NCI-H187 treated with DMSO at 0.1 percent for 48 hours (cell line): Measurements from ENCODE around the gene TIMM44.
A peak's percentile ranks its signal among the peaks of the same experiment; 100 is the strongest.
"Not testable (repeated sequence)": the region's sequence is repeated elsewhere in the genome, so short reads cannot be mapped to it uniquely, and the experiment has no call there.

Source experiments
- DNase-seq: peaks from one replicate; lab custom pipeline; 2025; lab: John Stamatoyannopoulos, UW

The TIMM44 gene

DNA sequence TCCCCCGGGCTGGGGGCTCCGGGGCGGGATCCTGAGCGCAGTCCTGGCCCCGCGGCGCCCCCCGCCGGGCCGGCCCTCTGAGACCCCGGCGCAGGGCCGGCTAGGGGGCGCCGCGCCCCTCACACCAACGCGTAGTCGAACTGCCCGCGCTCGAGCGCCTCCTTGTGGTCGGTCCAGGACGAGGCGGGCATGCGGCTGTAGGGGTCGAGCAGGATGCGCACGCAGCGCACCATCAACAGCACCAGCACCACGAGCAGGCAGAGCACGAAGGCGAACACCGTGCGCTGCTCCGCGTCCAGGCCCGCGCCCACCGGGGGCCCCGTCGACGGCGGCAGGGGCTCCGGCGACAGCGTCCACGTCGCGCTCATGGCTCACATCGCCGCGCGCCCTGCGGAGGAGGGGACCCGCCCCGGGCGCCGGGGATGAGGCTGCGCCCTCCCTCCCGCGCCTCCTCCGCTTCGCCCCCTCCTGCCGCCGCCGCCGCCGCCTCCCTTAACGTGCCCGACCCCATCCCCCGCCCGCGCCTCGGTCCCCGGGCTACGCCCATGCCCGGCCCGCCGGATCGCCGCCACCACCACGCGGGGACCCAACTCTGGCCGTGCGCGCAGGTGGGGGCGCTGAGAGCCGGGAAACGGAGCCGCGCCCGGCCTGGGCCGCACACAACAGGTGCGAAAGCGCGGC is 18.2 kb downstream of the TIMM44 start:
- no peak for DNase-seq

DNA sequence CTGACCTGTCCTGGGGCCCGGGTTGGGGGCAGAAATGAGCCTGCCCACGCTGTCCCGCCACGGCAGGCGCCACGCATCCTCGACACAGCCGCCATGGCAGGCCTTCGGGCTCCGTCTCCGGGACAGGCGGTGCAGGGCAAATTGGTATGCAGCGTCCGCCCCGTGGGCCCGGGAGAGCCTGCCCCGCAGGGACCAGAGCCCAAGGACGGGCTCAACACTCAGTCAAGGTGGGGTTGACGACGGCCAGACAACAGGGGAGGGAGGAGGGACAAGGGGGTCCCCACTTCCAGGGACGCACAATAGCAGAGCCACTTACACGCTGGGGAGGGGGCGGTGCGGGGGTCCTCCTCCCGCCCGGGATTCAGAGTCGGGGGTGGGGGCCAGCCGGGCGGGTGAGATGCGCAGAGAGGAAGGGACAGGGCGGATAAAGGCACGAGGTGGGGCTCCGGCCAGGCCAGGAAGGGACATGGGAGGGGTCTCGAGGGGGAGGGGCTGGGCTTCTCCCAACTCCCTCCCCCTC is 18.8 kb downstream of the TIMM44 start:
- DNase-seq, result no peak

DNA sequence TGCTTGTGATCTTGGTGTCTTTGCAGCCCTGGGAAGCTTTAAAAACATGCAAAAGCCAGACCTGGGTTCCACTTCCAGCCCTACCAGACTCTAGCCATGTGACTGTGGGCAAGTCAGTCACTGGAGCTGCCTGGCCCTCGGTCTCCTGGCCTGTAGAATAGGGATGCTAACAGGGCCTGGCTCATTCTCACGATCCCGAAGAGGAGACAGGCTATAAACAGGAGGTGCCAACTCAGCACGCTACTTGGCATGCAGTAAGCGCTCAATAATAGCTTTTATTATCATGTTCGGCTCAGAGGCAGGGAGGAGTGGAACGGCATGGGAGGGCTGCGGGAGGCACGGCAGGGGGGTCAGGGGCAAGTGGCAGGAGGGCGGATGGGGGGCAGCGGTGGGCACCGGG is 19.2 kb downstream of the TIMM44 start:
- no peak for DNase-seq

DNA sequence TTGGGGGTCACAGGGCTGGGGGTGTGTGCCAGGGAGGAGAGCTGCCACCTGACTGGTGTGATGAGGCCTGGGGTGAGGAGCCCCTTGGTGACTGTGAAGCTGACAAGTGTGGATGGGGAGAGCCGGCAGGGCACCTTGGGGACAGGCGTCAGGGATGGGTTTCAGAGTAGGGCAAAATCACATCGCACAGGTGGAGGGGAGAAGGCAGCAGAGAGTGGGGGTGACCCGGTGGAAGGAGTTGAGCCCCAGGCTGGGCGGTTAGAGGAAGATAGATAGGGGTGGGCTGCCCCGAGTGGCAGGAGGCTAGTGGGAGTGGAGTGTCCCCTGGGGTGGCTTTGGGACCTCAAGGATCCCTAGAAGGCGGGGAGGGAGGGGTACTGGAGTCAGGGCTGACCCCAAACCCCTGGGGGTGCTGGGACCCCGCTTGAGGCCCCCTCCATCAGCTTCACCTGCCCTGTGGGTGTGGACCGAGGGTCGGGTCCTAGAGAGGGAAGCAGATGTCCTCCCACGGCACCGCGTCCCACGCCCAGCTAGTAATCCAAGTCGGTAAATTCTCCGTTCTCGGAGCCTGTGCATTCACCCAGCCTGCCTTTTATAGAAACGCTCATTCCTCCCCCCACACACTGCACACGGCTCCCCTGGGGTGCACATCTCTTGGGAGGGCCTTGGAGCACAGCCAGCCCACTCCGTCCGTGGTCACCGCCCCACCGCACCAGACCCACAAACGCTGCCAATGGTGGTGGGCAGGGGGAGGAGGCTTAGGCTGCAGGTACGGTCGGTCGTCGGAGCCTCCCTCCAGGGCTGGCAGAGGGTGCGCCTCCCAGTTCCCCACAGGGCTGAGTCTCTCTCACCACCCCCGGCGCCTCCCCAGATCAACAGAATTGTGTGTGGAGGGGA is 19.9 kb downstream of the TIMM44 start:
- DNase-seq, result no peak

DNA sequence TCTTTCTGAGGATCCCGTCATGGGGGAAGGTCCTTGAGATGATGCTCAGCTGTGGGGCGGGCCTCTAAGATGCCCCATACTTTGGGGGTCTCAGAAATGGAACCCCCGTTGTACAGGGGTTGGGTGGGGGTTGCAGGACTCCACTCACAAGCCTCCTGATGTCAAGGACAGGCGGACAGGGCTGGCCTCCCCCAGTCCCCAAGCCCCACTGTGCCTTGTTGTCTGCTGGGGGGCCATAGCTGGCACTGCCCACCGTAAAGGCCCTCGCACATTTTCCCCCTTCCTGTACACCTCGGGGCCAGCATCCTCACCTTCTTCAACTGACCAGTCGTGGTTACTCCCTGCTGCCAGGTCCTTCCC is 20.6 kb downstream of the TIMM44 start:
- DNase-seq, result no peak

DNA sequence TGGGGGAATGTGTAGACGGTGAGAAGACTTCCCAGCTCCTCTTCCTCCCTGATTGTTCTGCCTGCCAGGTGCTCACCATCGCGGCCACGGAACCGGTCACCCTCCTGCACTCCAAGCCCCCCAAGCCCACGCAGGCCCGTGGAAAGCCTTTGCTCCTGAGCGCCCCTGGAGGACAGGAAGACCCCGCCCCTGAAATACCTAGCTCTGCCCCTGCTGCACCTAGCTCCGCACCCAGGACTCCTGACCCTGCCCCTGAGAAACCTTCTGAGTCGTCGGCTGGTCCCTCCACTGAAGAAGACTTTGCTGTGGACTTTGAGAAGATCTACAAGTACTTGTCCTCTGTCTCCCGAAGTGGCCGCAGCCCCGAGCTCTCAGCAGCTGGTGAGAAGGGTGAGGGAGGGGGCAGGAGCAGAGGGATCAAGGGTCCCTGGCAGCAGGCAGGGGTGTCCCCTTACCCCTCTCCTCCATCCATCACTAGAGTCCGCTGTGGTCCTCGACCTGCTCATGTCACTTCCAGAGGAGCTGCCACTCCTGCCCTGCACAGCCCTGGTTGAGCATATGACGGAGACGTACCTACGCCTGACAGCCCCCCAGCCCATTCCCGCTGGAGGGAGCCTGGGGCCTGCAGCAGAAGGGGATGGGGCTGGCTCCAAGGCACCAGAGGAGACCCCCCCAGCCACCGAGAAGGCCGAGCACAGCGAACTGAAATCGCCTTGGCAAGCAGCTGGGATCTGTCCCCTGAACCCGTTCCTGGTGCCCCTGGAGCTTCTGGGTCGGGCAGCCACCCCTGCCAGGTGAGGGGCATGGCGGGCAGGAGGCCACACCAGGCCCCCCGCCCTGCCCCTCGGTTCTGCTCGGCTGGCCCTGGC is 21.3 kb downstream of the TIMM44 start:
- no peak for DNase-seq

DNA sequence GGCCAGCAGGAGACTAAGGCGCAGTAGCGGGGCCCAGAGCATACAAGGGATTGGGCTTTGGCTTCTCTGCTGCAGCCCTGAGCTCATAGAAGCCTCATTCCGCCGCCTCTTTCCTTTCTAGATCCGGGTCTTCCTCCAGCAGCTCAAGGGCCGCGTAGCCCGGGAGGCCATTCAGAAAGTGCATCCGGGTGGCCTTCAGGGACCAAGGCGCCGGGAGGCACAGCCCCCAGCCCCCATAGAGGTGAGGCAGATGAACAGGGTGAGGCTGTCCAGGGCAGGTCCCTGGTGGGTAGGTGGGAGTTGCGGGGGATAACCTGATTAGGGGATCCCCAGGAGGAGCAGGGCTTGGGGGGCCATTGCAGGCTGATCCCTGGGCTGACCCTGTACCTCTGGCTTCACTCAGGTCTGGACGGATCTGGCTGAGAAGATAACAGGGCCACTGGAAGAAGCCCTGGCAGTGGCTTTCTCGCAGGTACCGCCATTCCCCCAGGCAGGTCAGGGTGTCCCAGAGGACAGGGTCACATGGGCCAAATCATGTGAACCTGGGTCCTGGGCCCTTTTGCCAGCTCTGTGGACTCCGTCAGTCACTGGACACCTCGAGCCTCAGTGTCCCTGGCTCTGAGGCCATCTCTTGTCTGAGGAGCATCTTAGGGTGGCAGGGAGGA is 22.0 kb downstream of the TIMM44 start:
- DNase-seq, result no peak

DNA sequence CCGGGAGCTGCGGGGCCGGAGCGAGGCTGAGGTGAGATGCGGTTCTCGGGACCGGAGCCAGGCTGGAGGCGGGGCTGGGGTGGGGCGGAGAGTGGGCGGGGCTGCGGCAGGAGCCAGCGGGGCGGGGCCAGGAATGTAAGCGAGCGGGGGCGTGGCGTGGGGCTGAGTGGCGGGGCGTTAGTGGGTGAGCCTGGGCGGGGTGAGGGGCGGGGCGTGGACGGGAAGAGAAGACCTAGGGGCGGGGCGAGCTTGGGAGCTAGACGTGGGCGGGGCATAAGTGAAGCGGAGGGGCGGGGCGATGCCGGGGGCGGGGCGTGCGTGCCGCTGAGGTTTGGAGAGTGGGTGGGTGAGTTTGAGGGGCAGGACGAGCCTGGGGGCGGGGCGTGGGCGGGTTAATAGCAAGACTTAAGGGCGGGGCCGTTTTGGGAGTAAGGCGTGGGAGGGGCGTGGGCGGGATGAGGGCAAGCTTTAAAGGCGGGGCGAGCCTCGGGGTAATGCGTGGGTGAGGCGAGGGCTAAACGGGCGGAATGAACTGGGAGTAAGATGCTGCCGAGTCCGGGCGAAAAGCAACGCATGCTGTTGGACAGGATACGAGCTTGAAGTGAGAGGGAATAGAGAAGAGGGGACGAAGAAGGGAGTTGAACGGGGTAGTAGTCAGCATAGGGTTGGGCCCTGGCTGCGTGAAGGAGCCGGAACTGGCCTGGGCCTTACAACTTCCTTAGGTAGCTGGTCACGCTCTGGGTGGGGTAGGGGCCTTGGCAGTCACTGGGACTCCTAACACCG is 22.8 kb downstream of the TIMM44 start:
- peak; percentile 66 for DNase-seq

DNA sequence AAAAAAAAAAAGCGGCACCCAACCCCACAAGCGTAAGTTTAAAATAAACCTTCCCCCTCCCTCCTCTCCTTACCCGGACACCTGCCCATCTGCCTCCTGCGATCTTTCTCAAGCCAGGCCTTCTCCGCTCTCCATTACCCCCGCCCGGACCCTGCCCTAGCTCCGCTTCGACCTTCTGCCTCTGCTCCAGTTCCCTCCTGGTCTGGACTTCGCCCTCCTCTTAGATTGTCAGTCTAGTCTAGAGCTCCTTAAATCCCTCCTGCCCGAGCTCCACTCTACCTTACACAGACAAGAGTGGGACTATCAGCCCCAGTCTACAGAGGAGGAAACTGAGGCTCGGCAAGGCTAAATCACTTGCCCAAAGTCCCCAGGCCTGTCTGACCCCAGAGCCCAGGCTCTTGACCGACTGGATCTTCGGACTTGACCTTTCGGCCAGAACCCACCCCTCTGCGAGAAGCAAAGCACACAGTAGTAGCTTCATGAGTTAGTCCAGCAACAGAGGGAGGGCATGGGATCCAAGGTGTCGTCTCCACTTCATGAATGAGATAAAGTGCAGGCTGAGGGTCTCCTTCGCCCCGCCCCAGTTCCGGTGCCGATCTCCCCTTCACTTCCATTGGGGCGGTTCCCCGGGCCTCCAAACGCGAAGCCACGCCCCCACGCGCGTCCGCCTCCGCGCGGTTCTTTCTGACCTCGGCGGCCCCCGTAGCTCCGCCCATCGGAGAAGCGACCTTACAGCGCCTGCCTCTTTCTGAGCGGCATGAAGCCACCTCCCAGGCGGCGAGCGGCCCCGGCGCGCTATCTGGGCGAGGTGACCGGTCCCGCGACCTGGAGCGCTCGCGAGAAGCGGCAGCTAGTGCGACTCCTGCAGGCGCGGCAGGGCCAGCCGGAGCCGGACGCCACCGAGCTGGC is 23.6 kb downstream of the TIMM44 start, which contains the start of gene SNAPC2:
Gene SNAPC2, plus strand, starts transcription at position 729 of the 909 bp plus-strand sequence. Its CDS starts 29 bp downstream, at position 758.
- peak; percentile 22 for DNase-seq

DNA sequence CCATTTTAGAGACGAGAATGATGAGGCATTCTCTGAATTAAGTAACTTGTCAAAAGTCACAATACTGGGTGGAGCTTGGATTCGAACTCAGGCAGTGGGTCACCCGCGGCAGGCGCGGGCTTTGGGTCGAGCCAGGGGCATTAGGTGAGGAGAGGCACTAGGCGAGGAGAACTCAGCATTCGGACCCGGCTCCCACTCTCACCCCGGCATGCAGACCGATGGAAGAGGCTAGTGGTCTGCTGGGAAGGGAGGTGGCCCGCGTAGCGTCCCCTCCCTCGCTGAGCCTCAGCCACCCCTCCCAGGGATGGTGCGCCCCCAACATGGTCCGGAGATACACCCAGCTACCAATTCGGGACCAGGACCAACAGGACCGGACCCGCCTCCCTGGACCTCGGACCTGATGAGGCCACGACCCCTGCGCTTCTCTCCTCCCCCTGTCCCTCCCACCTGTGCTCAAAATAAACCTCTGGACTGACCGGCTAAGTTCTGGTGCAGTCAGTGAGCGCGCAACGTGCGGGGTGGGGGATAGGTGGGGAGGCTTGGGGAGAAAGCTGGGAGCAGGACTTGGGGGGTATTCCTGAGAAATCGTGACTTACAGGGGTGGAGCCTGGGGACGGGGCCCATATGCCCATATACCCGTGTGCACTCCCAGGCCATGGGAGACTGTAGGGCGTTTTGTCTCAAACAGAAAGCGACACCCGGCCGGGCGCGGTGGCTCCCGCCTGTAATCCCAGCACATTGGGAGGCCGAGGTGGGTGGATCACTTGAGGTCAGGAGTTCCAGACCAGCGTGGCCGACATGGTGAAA is 24.6 kb downstream of the TIMM44 start:
- no peak for DNase-seq

DNA sequence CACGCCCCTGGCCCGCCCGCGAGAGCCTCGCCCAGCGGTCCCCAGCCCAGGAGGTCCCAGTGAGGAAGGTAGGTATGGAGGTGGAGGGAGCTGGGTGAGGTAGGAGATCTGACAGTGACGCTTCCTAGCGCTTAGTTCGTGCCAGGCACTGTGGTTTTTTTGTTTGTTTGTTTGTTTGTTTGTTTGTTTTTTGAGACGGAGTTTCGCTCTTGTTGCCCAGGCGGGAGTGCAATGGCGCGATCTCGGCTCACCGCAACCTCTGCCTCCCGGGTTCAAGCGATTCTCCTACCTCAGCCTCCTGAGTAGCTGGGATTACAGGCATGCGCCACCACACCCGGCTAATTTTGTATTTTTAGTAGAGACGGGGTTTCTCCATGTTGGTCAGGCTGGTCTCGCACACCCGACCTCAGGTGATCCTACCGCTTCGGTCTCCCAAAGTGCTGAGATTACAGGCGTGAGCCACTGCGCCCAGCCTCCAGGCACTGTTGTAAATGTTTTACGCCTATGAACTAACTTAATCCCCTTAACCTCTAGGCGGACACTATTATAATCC is 25.3 kb downstream of the TIMM44 start:
- not testable (repeated sequence) for DNase-seq

DNA sequence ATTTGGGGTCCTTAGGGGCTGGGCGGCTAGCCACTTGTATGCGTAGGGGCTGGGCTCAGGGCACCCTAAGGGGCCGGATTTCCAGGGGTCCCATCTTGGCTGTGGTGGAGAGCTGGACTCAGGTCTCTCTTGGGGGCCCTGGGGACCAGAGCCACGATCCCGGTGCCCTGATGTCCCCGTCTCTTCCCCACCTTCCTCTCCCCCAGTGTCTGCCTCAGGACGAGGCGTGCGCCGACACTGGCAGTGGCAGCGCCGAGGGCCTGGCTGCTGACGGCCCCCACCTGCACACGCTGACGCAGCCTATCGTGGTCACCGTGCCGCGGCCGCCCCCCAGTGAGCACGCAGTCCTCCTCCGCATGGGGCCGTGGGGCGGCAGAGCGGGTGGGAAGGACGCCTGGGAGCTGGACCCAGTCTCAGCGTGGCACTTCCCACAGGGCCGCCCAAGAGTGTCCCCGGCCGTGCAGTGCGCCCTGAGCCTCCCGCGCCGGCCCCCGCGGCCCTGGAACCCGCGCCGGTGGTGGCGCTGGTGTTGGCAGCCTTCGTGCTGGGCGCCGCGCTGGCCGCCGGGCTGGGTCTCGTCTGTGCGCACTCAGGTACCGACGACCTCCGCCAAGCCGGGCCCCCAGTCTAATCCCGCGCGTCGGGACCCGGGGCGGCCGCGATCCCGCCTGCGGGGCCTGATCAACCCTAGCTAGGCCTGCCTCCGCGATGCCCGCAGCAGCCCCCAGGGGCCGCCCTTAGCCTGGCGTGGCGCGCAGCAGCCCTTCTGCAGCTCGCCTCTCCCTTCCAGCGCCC is 26.0 kb downstream of the TIMM44 start:
- DNase-seq, result no peak

DNA sequence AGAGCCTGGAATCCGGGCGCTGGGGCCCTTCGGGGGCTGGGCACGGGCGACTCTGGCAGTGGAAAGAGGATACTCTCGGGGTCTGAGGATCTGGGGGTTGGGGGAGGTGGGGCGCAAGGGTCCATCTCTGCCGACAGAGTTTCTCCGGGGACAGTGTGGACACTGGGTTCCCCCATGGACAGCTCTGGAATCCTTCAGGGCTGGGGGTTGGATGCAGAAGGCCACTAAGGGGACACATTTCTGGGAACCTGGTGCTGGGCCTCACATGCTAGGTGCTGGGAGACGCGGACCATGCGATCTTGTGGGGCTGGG is 26.6 kb downstream of the TIMM44 start:
- no peak for DNase-seq

DNA sequence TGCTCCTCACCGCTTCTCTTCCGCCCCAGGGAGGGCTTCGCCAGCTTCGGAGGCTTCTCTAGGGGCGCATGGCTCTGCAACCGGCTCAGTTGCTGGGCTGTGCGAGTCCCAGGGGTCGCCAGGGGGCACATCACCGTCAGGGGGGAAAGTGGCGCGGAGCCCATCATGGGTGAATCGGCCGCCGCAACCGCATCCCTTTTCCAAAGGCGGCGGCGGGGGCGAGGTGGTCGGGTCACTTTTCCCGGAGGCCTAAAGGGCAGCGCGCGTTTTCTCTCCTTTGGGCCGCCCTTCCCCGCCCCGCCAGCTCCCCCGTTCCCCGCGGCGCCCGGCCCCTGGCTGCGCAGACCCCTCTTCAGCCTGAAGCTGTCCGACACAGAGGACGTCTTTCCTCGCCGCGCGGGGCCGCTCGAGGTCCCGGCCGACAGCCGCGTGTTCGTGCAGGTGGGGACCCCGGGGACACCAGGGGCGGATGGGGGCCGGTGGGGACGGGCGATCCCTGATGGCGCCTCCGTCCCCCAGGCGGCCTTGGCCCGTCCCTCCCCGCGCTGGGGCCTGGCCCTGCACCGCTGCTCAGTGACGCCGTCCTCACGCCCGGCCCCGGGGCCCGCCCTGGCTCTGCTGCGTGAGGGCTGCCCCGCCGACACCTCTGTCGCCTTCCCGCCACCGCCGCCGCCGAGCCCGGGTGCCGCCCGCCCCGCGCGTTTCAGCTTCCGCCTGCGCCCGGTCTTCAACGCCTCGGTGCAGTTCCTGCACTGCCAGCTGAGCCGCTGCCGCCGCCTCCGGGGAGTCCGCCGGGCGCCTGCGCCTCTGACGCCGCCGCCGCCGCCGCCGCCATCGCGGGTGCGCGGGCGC is 27.1 kb downstream of the TIMM44 start:
- no peak for DNase-seq

DNA sequence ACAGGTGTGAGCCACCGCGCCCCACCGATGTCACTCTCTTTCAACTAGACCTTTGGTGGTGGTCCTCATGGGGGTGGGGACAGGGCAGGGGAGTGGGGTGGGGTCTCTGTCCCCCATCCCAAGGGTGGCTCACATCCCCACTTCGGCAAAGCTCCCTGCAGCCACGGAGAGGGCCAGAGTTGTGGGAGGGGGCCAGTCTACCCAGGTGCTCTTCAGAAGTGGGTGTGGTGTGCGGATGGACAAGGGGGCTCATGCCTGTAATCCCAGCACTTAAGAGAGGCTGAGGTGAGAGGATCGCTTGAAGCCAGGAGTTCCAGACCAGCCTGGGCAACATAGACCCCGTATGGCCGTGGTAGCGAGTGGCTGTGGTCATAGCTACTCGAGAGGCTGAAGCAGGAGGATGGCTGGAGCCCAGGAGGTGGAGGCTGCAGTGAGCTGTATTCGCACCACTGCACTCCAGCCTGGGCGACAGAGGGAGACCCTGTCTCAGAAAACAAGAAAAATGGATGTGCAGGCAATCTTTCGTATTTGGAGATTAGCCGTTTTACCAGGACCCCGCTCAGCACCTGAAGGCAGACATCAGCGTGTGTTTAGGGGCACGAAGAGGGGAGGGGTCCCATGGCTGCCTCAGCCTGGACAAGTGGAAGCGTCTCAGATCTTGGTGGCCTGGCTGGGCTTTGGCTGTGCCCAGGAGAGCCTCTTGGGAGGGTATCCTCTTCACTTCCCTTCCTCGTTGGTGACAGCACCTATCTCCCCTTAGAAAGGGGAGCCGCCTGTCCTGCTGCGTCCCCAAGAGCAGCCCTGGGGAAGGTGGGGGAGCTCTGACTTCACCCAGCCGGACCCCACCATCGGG is 28.0 kb downstream of the TIMM44 start:
- DNase-seq, result no peak

DNA sequence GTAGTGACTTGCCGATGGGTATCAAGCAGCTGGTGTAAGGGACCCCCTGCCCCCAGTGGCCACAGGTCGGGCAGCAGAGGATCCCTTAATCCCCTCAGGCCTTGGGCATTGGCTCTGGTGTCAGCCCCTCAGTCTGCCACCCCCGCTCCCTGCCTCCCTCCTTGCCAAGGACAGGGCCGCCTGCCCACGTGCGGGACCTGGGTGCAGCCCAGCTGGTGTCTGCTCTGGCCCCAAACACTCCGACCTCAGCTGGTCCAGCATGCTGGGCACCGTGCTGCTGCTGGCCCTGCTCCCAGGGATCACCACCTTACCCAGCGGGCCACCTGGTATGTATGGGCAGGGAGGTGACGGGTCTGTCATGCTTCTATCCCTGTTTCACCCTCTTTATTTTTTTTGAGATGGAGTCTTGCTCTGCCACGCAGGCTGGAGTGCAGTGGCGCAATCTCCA is 28.8 kb downstream of the TIMM44 start, which contains the start of gene TGFBR3L:
Gene TGFBR3L, plus strand, starts transcription at position 233 of the 448 bp plus-strand sequence.
- DNase-seq, result no peak
